Upper lobe of left lung (tissue), 6 donors: ENCODE data around the gene CELF5. TPM values are rescaled to one million over a fixed set of nuclear protein-coding genes. Genes with fewer than 3 reads are reported as not detected.

Experiments
- ATAC-seq, 2 donors: fragments of 200-7000 bp; cut with Tn5 transposase; one replicate each; pipeline ENCODE4 v1.9.1; 2022; ENCODE audit warnings: mild to moderate bottlenecking in 2 of 2, moderate library complexity in 2 of 2; ENCODE audit not compliant: low FRiP score in 2 of 2
- DNase-seq, 2 donors: peaks; one replicate each; pipeline ENCODE4 v3.0.0-alpha.2; 2019 to 2020
- H3K27ac ChIP-seq, 4 donors: fragments of 200-600 bp; sonication (generic); one replicate each; pipeline ENCODE4 v1.5.1; 2016 to 2019
- H3K27me3 ChIP-seq, 4 donors: fragments of 200-600 bp; sonication (generic); one replicate each; pipeline ENCODE4 v1.5.1; 2017 to 2019
- H3K36me3 ChIP-seq, 4 donors: fragments of 200-600 bp; sonication (generic); one replicate each; pipeline ENCODE4 v1.5.1; 2016 to 2019
- H3K4me1 ChIP-seq, 4 donors: fragments of 200-600 bp; sonication (generic); one replicate each; pipeline ENCODE4 v1.5.1; 2018 to 2019
- H3K4me3 ChIP-seq, 4 donors: fragments of 200-600 bp; sonication (generic); one replicate each; pipeline ENCODE4 v1.5.1; 2017 to 2019; ENCODE audit warnings: mild to moderate bottlenecking in 2 of 4, moderate library complexity in 1 of 4
- H3K9me3 ChIP-seq, 4 donors: fragments of 200-600 bp; sonication (generic); one replicate each; pipeline ENCODE4 v1.5.1; 2018 to 2019
- EP300 ChIP-seq, 4 donors: sonication (generic); formaldehyde crosslinking; IDR thresholded peaks; one replicate each; pipeline ENCODE4 v1.5.1; 2017; ENCODE audit warnings: antibody characterized with exemption in 4 of 4, control low read depth in 2 of 4
- POLR2A ChIP-seq, 4 donors: fragments of 450-650 bp; IDR thresholded peaks; one replicate each; pipeline ENCODE4 v1.5.1; 2016 to 2017; ENCODE audit warnings: antibody characterized with exemption in 4 of 4, mild to moderate bottlenecking in 2 of 4
- POLR2AphosphoS5 ChIP-seq, 2 donors: sonication (generic); formaldehyde crosslinking; IDR thresholded peaks; one replicate each; pipeline ENCODE4 v1.5.1; 2017; ENCODE audit warnings: antibody characterized with exemption in 2 of 2
- WGBS, 2 donors: methylation state at CpG; one replicate each; pipeline ENCODE4 v1.1.5; 2017 to 2018; 5-methylcytosine and 5-hydroxymethylcytosine counted together
- total RNA-seq, 6 donors: library from RNA; depleted of rRNA in 4 of 6; stranded (reverse); fragments of >200 nt in 4 of 6; gene quantifications; one replicate each; pipeline versions ENCODE4 v1.1.0 to v1.2.1, GENCODE V29; 2016 to 2021
- TF ChIP-seq, protein P1 (sequence below), 6 experiments: fragments of 450-650 bp in 4 of 6; fragments of 200-600 bp in 2 of 6; sonication (generic) in 2 of 6; IDR thresholded peaks; one replicate each; pipeline ENCODE4 v1.5.1; 2016 to 2019; ENCODE audit warnings: antibody characterized with exemption in 6 of 6
- donor health status: DM: no; HTN: no; CAD: no; lungs with moderate emphysema.
- donor health status: DM: no; HTN: yes; CAD: no; lungs with severe emphysema.

The CELF5 gene
- total RNA-seq, 6 donors from 2014 or later: 0.49 to 0.76 TPM; not detected in 4

DNA sequence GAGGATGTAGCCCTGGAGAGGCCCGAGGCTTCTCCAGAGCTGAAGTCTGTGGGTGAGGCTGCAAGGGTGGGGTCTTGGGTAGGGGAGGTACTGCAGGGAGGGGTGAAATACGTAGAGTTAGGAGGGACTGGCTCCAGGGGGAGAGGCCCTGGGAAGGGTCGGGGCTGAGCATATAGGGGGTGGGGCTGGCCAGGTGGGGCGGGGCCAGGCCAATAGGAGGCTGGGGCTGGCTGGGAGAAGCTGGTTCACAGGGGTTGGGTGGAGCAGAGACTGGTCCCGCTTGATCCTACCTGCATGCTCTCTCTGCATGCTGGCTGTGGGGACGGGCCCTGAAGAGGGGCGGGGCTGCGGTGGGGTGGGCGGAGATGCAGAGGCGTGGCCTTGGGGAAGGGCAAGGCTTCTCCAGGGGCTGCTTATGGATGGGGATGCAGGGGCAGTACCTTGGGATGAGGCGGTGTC, 51.9 kb downstream of the CELF5 start:
- Histone ChIP-seq H3K36me3 (no peaks in the 10 kb centered on the region), H3K27me3 (peaks cover 0 to 16% (median 3%) of the 10 kb centered on the region in 4 donors), H3K4me1 (peaks cover 6 to 16% (median 11%) of the 10 kb centered on the region in 4 donors), H3K27ac (no peak overlapping the region), H3K4me3 (peak overlapping the region in 3 of 4 donors; percentile 41 to 49 (median 45)), H3K9me3 (peaks cover 4 to 13% (median 8%) of the 10 kb centered on the region in 4 donors)
- TF ChIP-seq POLR2AphosphoS5 (IDR thresholded peaks at IDR 0.05): no peak
- TF ChIP-seq, protein P1, sequence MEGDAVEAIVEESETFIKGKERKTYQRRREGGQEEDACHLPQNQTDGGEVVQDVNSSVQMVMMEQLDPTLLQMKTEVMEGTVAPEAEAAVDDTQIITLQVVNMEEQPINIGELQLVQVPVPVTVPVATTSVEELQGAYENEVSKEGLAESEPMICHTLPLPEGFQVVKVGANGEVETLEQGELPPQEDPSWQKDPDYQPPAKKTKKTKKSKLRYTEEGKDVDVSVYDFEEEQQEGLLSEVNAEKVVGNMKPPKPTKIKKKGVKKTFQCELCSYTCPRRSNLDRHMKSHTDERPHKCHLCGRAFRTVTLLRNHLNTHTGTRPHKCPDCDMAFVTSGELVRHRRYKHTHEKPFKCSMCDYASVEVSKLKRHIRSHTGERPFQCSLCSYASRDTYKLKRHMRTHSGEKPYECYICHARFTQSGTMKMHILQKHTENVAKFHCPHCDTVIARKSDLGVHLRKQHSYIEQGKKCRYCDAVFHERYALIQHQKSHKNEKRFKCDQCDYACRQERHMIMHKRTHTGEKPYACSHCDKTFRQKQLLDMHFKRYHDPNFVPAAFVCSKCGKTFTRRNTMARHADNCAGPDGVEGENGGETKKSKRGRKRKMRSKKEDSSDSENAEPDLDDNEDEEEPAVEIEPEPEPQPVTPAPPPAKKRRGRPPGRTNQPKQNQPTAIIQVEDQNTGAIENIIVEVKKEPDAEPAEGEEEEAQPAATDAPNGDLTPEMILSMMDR (IDR thresholded peaks at IDR 0.05): no peak
- TF ChIP-seq EP300 (IDR thresholded peaks at IDR 0.05): no peak
- no peak for TF ChIP-seq POLR2A (IDR thresholded peaks at IDR 0.05)
- ATAC-seq: peak in 1 of 2 donors; percentile 20
- 3 to 8% methylated on average over 4 to 7 of the region's 11 CpGs for WGBS, 2 donors
- peak; percentile 44 to 87 for DNase-seq

DNA sequence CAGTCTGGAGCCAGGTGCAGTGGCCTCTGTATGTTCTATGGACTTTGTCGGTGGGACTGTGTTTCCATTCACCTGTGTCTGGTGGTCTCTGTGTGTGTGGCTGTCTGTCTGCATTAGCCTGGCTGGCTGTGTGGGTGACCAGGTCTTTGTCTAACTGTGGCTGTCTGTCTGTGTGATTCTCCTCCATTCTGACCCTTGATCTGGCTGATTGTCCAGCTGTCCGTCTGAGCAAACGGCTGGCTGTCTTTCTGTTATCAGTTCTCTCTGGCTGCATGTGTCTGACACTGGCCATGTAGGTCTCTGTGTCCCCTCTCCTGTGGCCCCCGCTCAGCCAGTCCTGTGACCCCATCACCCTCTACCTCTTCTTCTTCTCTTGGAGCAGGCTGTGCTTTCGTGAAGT, 53.2 kb downstream of the CELF5 start:
- no peak for ATAC-seq
- DNase-seq: no peak
- peaks cover 0 to 16% (median 3%) of the 10 kb centered on the region in 4 donors for H3K27me3 ChIP-seq

DNA sequence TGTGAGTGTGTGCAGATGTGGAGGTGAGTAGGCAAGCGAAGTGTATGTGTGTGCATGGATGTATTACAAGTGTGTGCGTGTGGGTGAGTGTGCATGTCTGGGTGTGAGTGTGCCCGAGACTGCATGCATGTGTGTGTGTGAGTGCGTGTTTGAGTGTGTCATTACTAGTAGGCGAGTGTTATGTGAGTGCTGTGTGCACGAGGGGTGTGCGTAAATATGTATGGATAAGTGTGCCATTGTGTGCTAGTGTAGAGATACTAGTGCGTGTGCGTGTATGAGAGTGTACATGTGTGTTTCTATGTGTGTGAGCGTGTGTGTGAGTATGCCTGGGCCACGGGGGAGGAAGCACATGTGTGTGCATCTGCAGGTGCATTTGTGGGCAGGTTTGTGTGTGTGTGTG, 53.8 kb downstream of the CELF5 start:
- WGBS, 2 donors: 80 to 93% methylated on average over 11 of the region's 11 CpGs
- no peak for TF ChIP-seq POLR2A (IDR thresholded peaks at IDR 0.05)
- TF ChIP-seq EP300 (IDR thresholded peaks at IDR 0.05): no peak
- peaks cover 0 to 20% (median 3%) of the 10 kb centered on the region in 4 donors for H3K27me3 ChIP-seq

More for the DNA sequence above, 53.2 kb downstream of the CELF5 start:
- H3K4me1 ChIP-seq: peaks cover 6 to 16% (median 11%) of the 10 kb centered on the region in 4 donors
- peaks cover 4 to 10% (median 7%) of the 10 kb centered on the region in 4 donors for H3K9me3 ChIP-seq
- H3K36me3 ChIP-seq: no peaks in the 10 kb centered on the region
- no peak overlapping the region for H3K27ac ChIP-seq
- TF ChIP-seq POLR2A (IDR thresholded peaks at IDR 0.05): no peak
- TF ChIP-seq POLR2AphosphoS5 (IDR thresholded peaks at IDR 0.05): no peak
- TF ChIP-seq EP300 (IDR thresholded peaks at IDR 0.05): no peak
- TF ChIP-seq, protein P1 (IDR thresholded peaks at IDR 0.05): no peak
- WGBS, 2 donors: 58% methylated on average over 4 to 5 of the region's 5 CpGs
- H3K4me3 ChIP-seq: no peak overlapping the region

DNA sequence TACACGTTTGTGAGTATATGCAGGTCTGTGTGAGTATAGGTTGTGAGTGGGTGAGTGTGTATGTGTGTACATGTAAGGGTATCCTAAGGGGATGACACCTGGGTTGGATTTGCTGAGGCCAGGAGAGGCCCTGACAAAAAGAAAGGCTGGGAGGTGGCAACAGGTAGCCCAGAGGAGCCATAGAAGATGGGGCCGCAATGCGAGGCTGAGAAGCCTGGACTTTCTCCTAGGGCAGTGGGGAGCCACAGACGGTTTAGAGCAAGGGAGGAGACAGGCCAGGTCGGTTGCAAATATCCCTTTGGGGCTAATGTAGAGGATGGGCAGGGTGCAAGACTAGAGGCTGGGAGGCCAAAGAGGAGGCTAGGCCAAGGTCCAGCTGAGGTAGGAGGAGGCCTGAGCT, 54.3 kb downstream of the CELF5 start:
- H3K4me1 ChIP-seq: peaks cover 6 to 16% (median 11%) of the 10 kb centered on the region in 4 donors

More for the DNA sequence above, 53.8 kb downstream of the CELF5 start:
- DNase-seq (no peak), ATAC-seq (no peak)
- Histone ChIP-seq H3K4me3 (no peak overlapping the region), H3K27ac (no peak overlapping the region), H3K9me3 (peaks cover 0 to 3% (median 2%) of the 10 kb centered on the region in 4 donors), H3K4me1 (peaks cover 6 to 16% (median 11%) of the 10 kb centered on the region in 4 donors), H3K36me3 (no peaks in the 10 kb centered on the region)

DNA sequence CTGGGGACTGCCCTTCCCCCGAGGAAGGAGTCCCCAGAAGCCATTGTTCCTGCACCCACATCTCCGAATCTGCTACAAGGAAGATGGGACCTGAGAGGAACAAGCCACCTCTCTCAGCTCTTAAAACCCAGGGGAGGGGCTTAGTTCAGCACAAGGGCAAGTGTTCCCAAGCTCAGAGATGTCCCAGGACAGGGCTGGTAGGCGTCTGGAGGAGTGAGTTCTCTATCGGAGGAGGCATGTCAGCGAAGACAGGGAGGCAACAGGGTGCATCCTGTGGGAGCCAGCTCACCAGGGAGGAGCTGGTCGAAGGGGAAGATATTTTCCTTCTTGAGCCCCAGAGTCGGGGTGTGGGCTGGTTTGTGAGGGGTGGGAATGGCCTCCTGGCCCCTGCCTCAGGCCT, 54.8 kb downstream of the CELF5 start:
- no peak for TF ChIP-seq EP300 (IDR thresholded peaks at IDR 0.05)
- no peak for TF ChIP-seq POLR2AphosphoS5 (IDR thresholded peaks at IDR 0.05)
- TF ChIP-seq POLR2A (IDR thresholded peaks at IDR 0.05): no peak
- TF ChIP-seq, protein P1 (IDR thresholded peaks at IDR 0.05): no peak
- DNase-seq: no peak
- H3K27me3 ChIP-seq: peaks cover 0 to 20% (median 3%) of the 10 kb centered on the region in 4 donors

More for the DNA sequence above, 54.3 kb downstream of the CELF5 start:
- Histone ChIP-seq H3K27ac (no peak overlapping the region), H3K36me3 (no peaks in the 10 kb centered on the region), H3K9me3 (no peaks in the 10 kb centered on the region), H3K4me3 (no peak overlapping the region), H3K27me3 (peaks cover 0 to 20% (median 3%) of the 10 kb centered on the region in 4 donors)
- DNase-seq (no peak), ATAC-seq (no peak)
- WGBS, 2 donors: 85 to 89% methylated on average over 5 of the region's 5 CpGs
- TF ChIP-seq POLR2A (IDR thresholded peaks at IDR 0.05): no peak

DNA sequence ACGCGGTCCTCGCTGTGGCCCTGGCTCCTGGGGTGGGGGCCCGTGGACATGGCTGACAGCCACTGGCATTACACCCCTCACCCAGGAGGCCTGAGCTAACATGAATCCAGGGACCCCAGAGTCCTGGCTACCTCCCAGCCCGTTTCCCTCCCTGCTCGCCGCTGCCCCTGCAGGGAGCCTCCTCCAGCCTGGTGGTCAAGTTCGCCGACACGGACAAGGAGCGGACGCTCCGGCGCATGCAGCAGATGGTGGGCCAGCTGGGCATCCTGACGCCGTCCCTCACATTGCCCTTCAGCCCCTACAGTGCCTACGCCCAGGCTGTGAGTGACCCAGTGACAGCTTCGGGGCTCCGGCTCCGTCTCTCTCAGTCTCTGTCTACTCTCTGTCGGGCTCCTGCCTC, 56.6 kb downstream of the CELF5 start:
- Histone ChIP-seq H3K36me3 (no peaks in the 10 kb centered on the region), H3K27me3 (peaks cover 0 to 20% (median 0%) of the 10 kb centered on the region in 4 donors), H3K9me3 (no peaks in the 10 kb centered on the region), H3K27ac (no peak overlapping the region), H3K4me1 (peaks cover 10 to 24% (median 16%) of the 10 kb centered on the region in 4 donors), H3K4me3 (no peak overlapping the region)
- TF ChIP-seq, protein P1 (IDR thresholded peaks at IDR 0.05): no peak
- TF ChIP-seq EP300 (IDR thresholded peaks at IDR 0.05) (no peak), POLR2A (IDR thresholded peaks at IDR 0.05) (no peak), POLR2AphosphoS5 (IDR thresholded peaks at IDR 0.05) (no peak)
- DNase-seq (no peak), ATAC-seq (no peak)
- 87 to 96% methylated on average over 11 to 21 of the region's 21 CpGs for WGBS, 2 donors

More for the DNA sequence above, 54.8 kb downstream of the CELF5 start:
- WGBS, 2 donors: 64 to 81% methylated on average over 7 of the region's 7 CpGs
- H3K36me3 ChIP-seq: no peaks in the 10 kb centered on the region
- H3K4me3 ChIP-seq: no peak overlapping the region
- no peaks in the 10 kb centered on the region for H3K9me3 ChIP-seq
- no peak for ATAC-seq
- H3K27ac ChIP-seq: no peak overlapping the region
- peaks cover 7 to 19% (median 13%) of the 10 kb centered on the region in 4 donors for H3K4me1 ChIP-seq
